GM19455 (cell line): ENCODE data around the gene NLN.
"Not testable (repeated sequence)": the region's sequence is repeated elsewhere in the genome, so short reads cannot be mapped to it uniquely, and the experiment has no call there.

Experiments used
- ATAC-seq: cut with Tn5 transposase; IDR thresholded peaks from one replicate; pipeline ENCODE4 v1.9.1; 2021; ENCODE audit not compliant: unreplicated experiment

The NLN gene

GRCh38 chr5:65769539-65769938 is 47.5 kb downstream of the NLN start:
- ATAC-seq = no peak

GRCh38 chr5:65771266-65771665 is 49.3 kb downstream of the NLN start:
- no peak for ATAC-seq

- not testable (repeated sequence) for ATAC-seq
These were observed 51.0 kb downstream of the NLN start for GRCh38 chr5:65772963-65773362.

- no peak for ATAC-seq
These were observed 52.3 kb downstream of the NLN start for GRCh38 chr5:65774346-65774745.

GRCh38 chr5:65775476-65775875 is 53.5 kb downstream of the NLN start:
- no peak for ATAC-seq

GRCh38 chr5:65776441-65777141 is 54.6 kb downstream of the NLN start:
- no peak for ATAC-seq

GRCh38 chr5:65778126-65778525 is 56.1 kb downstream of the NLN start:
- no peak for ATAC-seq

GRCh38 chr5:65779643-65780042 is 57.6 kb downstream of the NLN start:
- no peak for ATAC-seq

GRCh38 chr5:65788296-65788695 is 66.3 kb downstream of the NLN start:
- ATAC-seq = not testable (repeated sequence)

GRCh38 chr5:65790371-65791163 is 68.6 kb downstream of the NLN start:
- ATAC-seq = no peak

GRCh38 chr5:65791712-65792673 is 70.0 kb downstream of the NLN start:
- ATAC-seq = no peak

- no peak for ATAC-seq
These were observed 74.3 kb downstream of the NLN start for GRCh38 chr5:65796269-65796668.

GRCh38 chr5:65796751-65797316 is 74.8 kb downstream of the NLN start:
- ATAC-seq = no peak

GRCh38 chr5:65797481-65797880 is 75.5 kb downstream of the NLN start:
- no peak for ATAC-seq

GRCh38 chr5:65799857-65800256 is 77.9 kb downstream of the NLN start:
- no peak for ATAC-seq

- no peak for ATAC-seq
These were observed 78.8 kb downstream of the NLN start for GRCh38 chr5:65800775-65801174.

GRCh38 chr5:65801352-65801783 is 79.4 kb downstream of the NLN start:
- ATAC-seq = no peak

GRCh38 chr5:65802080-65802479 is 80.1 kb downstream of the NLN start:
- no peak for ATAC-seq

GRCh38 chr5:65802820-65803219 is 80.8 kb downstream of the NLN start:
- no peak for ATAC-seq

GRCh38 chr5:65803699-65804391 is 81.8 kb downstream of the NLN start:
- ATAC-seq = no peak
